GM12878 (cell line): Measurements from ENCODE around the gene KRTAP22-1. TPM values are rescaled to one million over a fixed set of nuclear protein-coding genes. Genes with fewer than 3 reads are reported as not detected.

Experiments
- ATAC-seq: fragments of 200-7000 bp; cut with Tn5 transposase; 3 replicates; pipeline ENCODE4 v1.9.1; 2020; ENCODE audit warnings: mild to moderate bottlenecking, moderate library complexity
- BruUV-seq: library from RNA; stranded (reverse); fragments of 400-500 nt; replicated peaks from 2 replicates; lab custom pipeline; 2021; lab: Mats Ljungman, UMichigan
- CTCF ChIA-PET: fragments of 300-600 bp; sonication (Branson Sonifier 250); formaldehyde crosslinking; extraction: SDS; loops from one replicate; lab custom pipeline; 2021; ENCODE audit warnings: inconsistent platforms; lab: Yijun Ruan, JAX
- POLR2A ChIA-PET: fragments of 350-600 bp; formaldehyde crosslinking; extraction: SDS; loops from one replicate; lab custom pipeline; 2021; ENCODE audit warnings: inconsistent platforms; lab: Charles Lee
- RAD21 ChIA-PET: fragments of 300-600 bp; sonication (Branson Sonifier 250); formaldehyde crosslinking; loops from one replicate; lab custom pipeline; 2023; ENCODE audit warnings: antibody characterized with exemption; ENCODE audit not compliant: unreplicated experiment; lab: Charles Lee
- SMC1A ChIA-PET: fragments of 300-600 bp; sonication (Branson Sonifier 250); formaldehyde crosslinking; loops from one replicate; lab custom pipeline; 2023; ENCODE audit not compliant: unreplicated experiment, uncharacterized antibody; lab: Charles Lee
- DNase-seq: peaks from one replicate; pipeline ENCODE4 v3.0.0-alpha.2; 2011; ENCODE audit warnings: low read depth, low spot score
- FAIRE-seq: peaks from 3 replicates; lab custom pipeline; 2011; peaks lifted over from hg19 to GRCh38; lab: Jason Lieb, UNC
- H2AFZ ChIP-seq: 2 replicates; pipeline ENCODE4 v1.6.0; 2011; ENCODE audit warnings: low read depth, low read length, control low read depth; ENCODE audit not compliant: control insufficient read depth
- H3K27ac ChIP-seq: 2 replicates; pipeline ENCODE4 v1.5.1; 2011; ENCODE audit warnings: control low read depth; ENCODE audit not compliant: control insufficient read depth, insufficient read depth
- H3K27me3 ChIP-seq, 2 experiments: replicated peaks in 1 of 2; 2 replicates each; pipeline versions ENCODE4 v1.6.0 to v1.6.1; 2011; ENCODE audit warnings: low read length in 1 of 2; ENCODE audit not compliant: control insufficient read depth in 2 of 2, insufficient read depth in 2 of 2
- H3K36me3 ChIP-seq, 2 experiments: 2 replicates each; pipeline ENCODE4 v1.5.1; 2011; ENCODE audit warnings: low read length in 1 of 2; ENCODE audit not compliant: control insufficient read depth in 2 of 2, insufficient read depth in 2 of 2
- H3K4me1 ChIP-seq: 2 replicates; pipeline ENCODE4 v1.6.1; 2011; ENCODE audit warnings: mild to moderate bottlenecking, low read length, moderate library complexity, mixed read lengths; ENCODE audit not compliant: control insufficient read depth, insufficient read depth
- H3K4me2 ChIP-seq: 2 replicates; pipeline ENCODE4 v1.6.0; 2011; ENCODE audit warnings: control low read depth; ENCODE audit not compliant: control insufficient read depth, insufficient read depth
- H3K4me3 ChIP-seq: fragments of 200-600 bp; sonication (generic); 2 replicates; pipeline ENCODE4 v1.5.1; 2016
- H3K79me2 ChIP-seq: 2 replicates; pipeline ENCODE4 v1.6.0; 2011; ENCODE audit warnings: low read length; ENCODE audit not compliant: control insufficient read depth, insufficient read depth
- H3K9ac ChIP-seq: 2 replicates; pipeline ENCODE4 v1.8.0; 2011; ENCODE audit warnings: low read length, control low read depth, mixed read lengths; ENCODE audit not compliant: control insufficient read depth, insufficient read depth
- H3K9me3 ChIP-seq: replicated peaks from 3 replicates; pipeline ENCODE4 v1.5.1; 2011; ENCODE audit warnings: mild to moderate bottlenecking, low read length; ENCODE audit not compliant: control insufficient read depth, insufficient read depth
- H4K20me1 ChIP-seq: 2 replicates; pipeline ENCODE4 v1.6.0; 2011; ENCODE audit not compliant: control insufficient read depth, insufficient read depth
- BRCA1 ChIP-seq: IDR thresholded peaks from 2 replicates; pipeline ENCODE4 v1.6.1; 2011; ENCODE audit warnings: low read depth, low read length, improper control_type of control experiment
- CHD1 ChIP-seq: IDR thresholded peaks from 2 replicates; pipeline ENCODE4 v1.6.1; 2012; ENCODE audit warnings: low read depth, low read length, improper control_type of control experiment
- MTA2 ChIP-seq: fragments of 450-650 bp; IDR thresholded peaks from 2 replicates; pipeline ENCODE4 v1.6.1; 2016; ENCODE audit warnings: low read depth, mild to moderate bottlenecking, moderate library complexity
- NR2F1 ChIP-seq: fragments of 450-650 bp; conservative IDR thresholded peaks from 2 replicates; pipeline ENCODE4 v1.6.1; 2017; ENCODE audit warnings: mild to moderate bottlenecking
- PAX5 ChIP-seq: IDR thresholded peaks from 2 replicates; pipeline ENCODE4 v1.6.1; 2011; ENCODE audit warnings: low read depth, low read length, borderline replicate concordance
- PAX8 ChIP-seq: fragments of 450-650 bp; IDR thresholded peaks from 2 replicates; pipeline ENCODE4 v1.6.1; 2017; ENCODE audit warnings: mild to moderate bottlenecking, moderate library complexity
- POLR2AphosphoS5 ChIP-seq: IDR thresholded peaks from 2 replicates; pipeline ENCODE4 v1.6.1; 2011; ENCODE audit warnings: mild to moderate bottlenecking, low read length, inconsistent platforms
- RB1 ChIP-seq: fragments of 450-650 bp; formaldehyde crosslinking; IDR thresholded peaks from 2 replicates; pipeline ENCODE4 v1.6.1; 2017; ENCODE audit warnings: mild to moderate bottlenecking, borderline replicate concordance
- SKIL ChIP-seq: fragments of 450-650 bp; IDR thresholded peaks from 2 replicates; pipeline ENCODE4 v1.6.1; 2017; ENCODE audit warnings: mild to moderate bottlenecking, low read depth, inconsistent platforms; ENCODE audit not compliant: poor library complexity, severe bottlenecking
- SUZ12 ChIP-seq: fragments of 200-600 bp; sonication (generic); IDR thresholded peaks from one replicate; pipeline ENCODE4 v1.6.1; 2018; ENCODE audit warnings: antibody characterized with exemption, mild to moderate bottlenecking; ENCODE audit not compliant: unreplicated experiment
- ZBTB4 ChIP-seq: fragments of 450-650 bp; formaldehyde crosslinking; IDR thresholded peaks from 2 replicates; pipeline ENCODE4 v1.4.0; 2022; ENCODE audit warnings: mild to moderate bottlenecking, moderate library complexity
- WGBS: methylation state at CpG from one replicate; pipeline ENCODE4 v1.1.6; 2016; ENCODE audit warnings: low lambda C conversion rate; ENCODE audit not compliant: insufficient replicate concordance, insufficient coverage; ENCODE audit errors: missing lambda C conversion rate; 5-methylcytosine and 5-hydroxymethylcytosine counted together
- in situ Hi-C: fragments of 300-500 bp; cut with MboI; formaldehyde crosslinking; loops from 9 replicates; pipeline ENCODE4 v1.14.3; 2018; ENCODE audit warnings: mixed read lengths
- intact Hi-C: fragments of 100-400 bp; cut with micrococcal nuclease; formaldehyde crosslinking; loops from one replicate; pipeline ENCODE4 v1.14.2; 2022; ENCODE audit not compliant: unreplicated experiment
- polyA plus RNA-seq, 11 experiments: library from polyadenylated mRNA; depleted of rRNA in 4 of 11; unstranded in 6 of 11; stranded (reverse) in 5 of 11; fragments of >200 nt; fragmentation: Nextera tagmentation in 4 of 11; fragmentation: Illumina TruSeq in 1 of 11; extraction: Ambion mirVana in 4 of 11; extraction: Trizol in 1 of 11; gene quantifications; 1 replicate in 1 of 11; 2 replicates in 10 of 11; pipeline versions ENCODE4 v1.2.1 to v1.2.3, GENCODE V29; 2011 to 2016; ENCODE audit warnings: inconsistent platforms in 2 of 11, missing spikeins in 2 of 11, low read depth in 1 of 11
- total RNA-seq, 4 experiments: library from RNA; depleted of rRNA in 3 of 4; stranded (reverse); fragments of >200 nt in 3 of 4; fragmentation: Illumina TruSeq in 1 of 4; extraction: Trizol in 1 of 4; gene quantifications; 2 replicates each; pipeline versions ENCODE4 v1.2.1 to v1.2.3, GENCODE V29; 2013 to 2021

KRTAP22-1 gene
- total and polyA plus RNA-seq, 10 of the 15 experiments (the other 5 are each of a cell fraction or from before 2014, with no cell fraction given) = not detected

DNA sequence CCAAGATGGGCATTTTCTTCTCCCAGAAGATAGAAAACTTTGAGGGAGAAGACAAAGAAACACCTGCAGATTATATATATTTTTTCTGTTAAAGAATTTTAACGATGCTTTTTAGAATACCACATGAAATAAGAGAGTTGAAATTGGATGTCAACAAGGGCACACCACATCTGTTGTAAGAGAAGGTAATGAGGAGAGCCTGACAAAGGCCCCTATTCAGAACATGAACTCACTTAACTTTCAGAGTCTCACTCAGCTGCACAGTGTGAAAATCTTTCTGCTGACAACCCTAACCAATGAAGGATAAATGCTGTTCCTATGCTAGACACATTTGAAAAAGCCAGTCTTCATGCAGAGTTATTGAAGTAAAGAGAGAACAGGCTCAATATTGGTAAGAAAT lies 18.0 kb upstream of the KRTAP22-1 start:
- Histone ChIP-seq H3K79me2 (no peaks in the 10 kb centered on the region), H2AFZ (no peak overlapping the region), H3K27ac (no peak overlapping the region), H3K27me3 (no peaks in the 10 kb centered on the region), H3K36me3 (no peaks in the 10 kb centered on the region), H3K4me1 (no peaks in the 10 kb centered on the region), H3K9ac (no peak overlapping the region), H3K4me3 (no peak overlapping the region), H4K20me1 (no peaks in the 10 kb centered on the region), H3K9me3 (no peaks in the 10 kb centered on the region), H3K4me2 (no peak overlapping the region)
- CTCF ChIA-PET = interaction anchor here (0.7 kb wide), 1 partner anchor 11 kb away, joined by 3 read pairs; no protein-coding TSS in a partner anchor
- 0% methylated on average over 1 of the region's 1 CpG for WGBS
- no TSS peak for BruUV-seq
- TF ChIP-seq MTA2 (peak; percentile 79), RB1 (no peak), PAX8 (no peak), NR2F1 (peak; percentile 83), PAX5 (no peak), SUZ12 (no peak)
- no peak for ATAC-seq
- in situ Hi-C loops (no loop called here), intact Hi-C loops (no loop called here)
- SMC1A ChIA-PET = no interaction called here
- FAIRE-seq = no peak
- POLR2A ChIA-PET = no interaction called here
- RAD21 ChIA-PET = no interaction called here
- no peak for DNase-seq

DNA sequence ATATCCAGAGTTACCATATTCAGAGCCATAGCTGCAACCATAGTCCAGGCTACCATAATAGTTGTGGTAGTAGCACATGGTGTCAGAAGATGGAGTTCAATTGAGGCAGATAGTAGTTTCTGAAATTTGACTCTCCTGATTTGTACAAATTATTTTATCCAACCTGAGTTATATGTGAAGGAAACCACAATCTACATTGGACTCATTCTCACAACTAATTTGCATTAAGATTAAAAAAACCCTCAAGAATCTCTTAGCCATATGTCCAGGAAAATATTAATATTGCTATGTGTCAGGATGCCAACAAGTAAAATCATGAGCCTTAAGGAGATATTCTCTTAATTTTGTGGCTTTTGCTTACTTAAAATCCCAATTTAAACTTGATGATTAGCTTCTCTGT lies 10.6 kb upstream of the KRTAP22-1 start, which contains the start of gene KRTAP22-2:
Gene KRTAP22-2, minus strand, starts transcription at position 101 of the 400 bp plus-strand sequence.
- Histone ChIP-seq H3K4me2 (no peak within 1 kb of the TSS), H3K4me3 (no peak within 1 kb of the TSS), H3K9ac (no peak within 1 kb of the TSS), H2AFZ (no peak within 1 kb of the TSS), H3K36me3 (no peaks in the 10 kb centered on the region), H3K27me3 (no peaks in the 10 kb centered on the region), H3K27ac (no peak within 1 kb of the TSS), H4K20me1 (no peaks in the 10 kb centered on the region), H3K9me3 (no peaks in the 10 kb centered on the region), H3K4me1 (no peaks in the 10 kb centered on the region), H3K79me2 (no peaks in the 10 kb centered on the region)
- ChIA-PET POLR2A (no interaction called here), CTCF (no interaction called here), SMC1A (interaction anchor here (0.9 to 1.3 kb wide), 2 partner anchors 13 to 130 kb away, joined by 3 to 4 read pairs; no protein-coding TSS in a partner anchor), RAD21 (no interaction called here)
- in situ Hi-C loops = no loop called here
- no peak for DNase-seq
- intact Hi-C loops = no loop called here
- FAIRE-seq = no peak
- ATAC-seq = no peak
- BruUV-seq = no TSS peak
- TF ChIP-seq CHD1 (no peak), SKIL (no peak), POLR2AphosphoS5 (no peak), BRCA1 (no peak), ZBTB4 (no peak)
